ENCODE results near the gene IDE. TPM values are rescaled to one million over a fixed set of nuclear protein-coding genes. Genes with fewer than 3 reads are reported as not detected.

Gene IDE
- total RNA-seq, 6 experiments from 2014 or later = 25.6 to 31.4 (median 29.2) TPM

DNA sequence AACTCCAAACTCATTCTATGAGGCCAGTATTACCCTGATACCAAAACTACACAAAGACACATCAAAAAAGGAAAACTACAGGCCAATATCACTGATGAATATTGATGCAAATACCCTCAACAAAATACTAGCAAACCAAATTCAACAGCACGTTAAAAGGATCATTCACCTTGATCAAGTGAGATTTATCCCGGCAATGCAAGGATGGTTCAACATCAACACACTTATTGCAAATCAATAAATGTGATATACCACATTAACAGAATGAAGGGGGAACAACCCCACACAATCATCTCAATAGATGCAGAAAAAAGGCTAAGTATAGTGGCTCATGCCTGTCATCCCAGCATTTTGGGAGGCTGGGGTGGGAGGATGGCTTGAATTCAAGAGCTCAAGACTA is 19.9 kb downstream of the IDE start:
- H3K4me1 ChIP-seq = no peaks in the 10 kb centered on the region
- no peak for DNase-seq
- no peak overlapping the region for H3K4me3 ChIP-seq
- no peak for TF ChIP-seq POLR2A (IDR thresholded peaks at IDR 0.05)
- TF ChIP-seq CTCF (IDR thresholded peaks at IDR 0.05) = no peak
- no peaks in the 10 kb centered on the region for H3K9me3 ChIP-seq
- intact Hi-C loops (cut with DNase I) = no loop called here
- no peak for ATAC-seq
- H3K27me3 ChIP-seq = no peaks in the 10 kb centered on the region
- 92% methylated on average over 2 of the region's 2 CpGs for WGBS (ENCODE audit: insufficient coverage, low coverage, low lambda C conversion rate, missing lambda C conversion rate)
- H3K27ac ChIP-seq = no peak overlapping the region
- peaks cover 0 to 12% (median 1%) of the 10 kb centered on the region in 4 donors for H3K36me3 ChIP-seq

- no peak overlapping the region for H3K27ac ChIP-seq
- no peaks in the 10 kb centered on the region for H3K27me3 ChIP-seq
- no peaks in the 10 kb centered on the region for H3K4me1 ChIP-seq
- H3K4me3 ChIP-seq = no peak overlapping the region
- TF ChIP-seq CTCF (IDR thresholded peaks at IDR 0.05) (peak in 1 of 4 donors; percentile 14), POLR2A (IDR thresholded peaks at IDR 0.05) (no peak)
- WGBS (ENCODE audit: insufficient coverage, low coverage, low lambda C conversion rate, missing lambda C conversion rate) = 94% methylated on average over 5 of the region's 5 CpGs
- no peaks in the 10 kb centered on the region for H3K9me3 ChIP-seq
- no peak for ATAC-seq
- no peak for DNase-seq
- H3K36me3 ChIP-seq = peaks cover 0 to 7% (median 1%) of the 10 kb centered on the region in 4 donors
- intact Hi-C loops (cut with DNase I) = no loop called here
Measured at GRCh38 chr10:92552310-92552709, 21.6 kb downstream of the IDE start.

- Histone ChIP-seq H3K9me3 (no peaks in the 10 kb centered on the region), H3K4me3 (no peak overlapping the region), H3K27me3 (no peaks in the 10 kb centered on the region), H3K4me1 (no peaks in the 10 kb centered on the region), H3K36me3 (peaks cover 0 to 7% (median 1%) of the 10 kb centered on the region in 4 donors), H3K27ac (no peak overlapping the region)
- no peak for ATAC-seq
- DNase-seq = no peak
- intact Hi-C loops (cut with DNase I) = no loop called here
- no peak for TF ChIP-seq POLR2A (IDR thresholded peaks at IDR 0.05)
- TF ChIP-seq CTCF (IDR thresholded peaks at IDR 0.05) = no peak
- WGBS (ENCODE audit: insufficient coverage, low coverage, low lambda C conversion rate, missing lambda C conversion rate) = 48% methylated on average over 2 of the region's 2 CpGs
Measured at GRCh38 chr10:92550924-92551323, 23.0 kb downstream of the IDE start.

GRCh38 chr10:92547676-92548075 is 26.2 kb downstream of the IDE start:
- WGBS (ENCODE audit: insufficient coverage, low coverage, low lambda C conversion rate, missing lambda C conversion rate) = 77% methylated on average over 2 of the region's 4 CpGs

More at GRCh38 chr10:92547676-92548075, 26.2 kb downstream of the IDE start:
- H3K36me3 ChIP-seq = peaks cover 0 to 7% (median 0%) of the 10 kb centered on the region in 4 donors
- no peak for TF ChIP-seq POLR2A (IDR thresholded peaks at IDR 0.05)
- no peak for TF ChIP-seq CTCF (IDR thresholded peaks at IDR 0.05)
- H3K4me1 ChIP-seq = peaks cover 0 to 7% (median 0%) of the 10 kb centered on the region in 4 donors
- intact Hi-C loops (cut with DNase I) = no loop called here
- H3K27me3 ChIP-seq = no peaks in the 10 kb centered on the region
- ATAC-seq (no peak), DNase-seq (no peak)
- no peak overlapping the region for H3K4me3 ChIP-seq
- no peaks in the 10 kb centered on the region for H3K9me3 ChIP-seq
- no peak overlapping the region for H3K27ac ChIP-seq

Measured in right lobe of liver (tissue), 6 donors.